GM10266 (cell line): ENCODE data around the gene PPP5C.
"Not testable (repeated sequence)": the region's sequence is repeated elsewhere in the genome, so short reads cannot be mapped to it uniquely, and the experiment has no call there.

Experiments
- DNase-seq: peaks from one replicate; pipeline ENCODE4 v3.0.0; 2012; ENCODE audit errors: extremely low spot score
- TF ChIP-seq, protein P1 (sequence below): IDR thresholded peaks from 2 replicates; pipeline ENCODE4 v1.5.1; 2012; ENCODE audit warnings: mild to moderate bottlenecking, low read depth; ENCODE audit not compliant: control insufficient read depth, insufficient read depth; ENCODE audit errors: missing control alignments

PPP5C gene

DNA sequence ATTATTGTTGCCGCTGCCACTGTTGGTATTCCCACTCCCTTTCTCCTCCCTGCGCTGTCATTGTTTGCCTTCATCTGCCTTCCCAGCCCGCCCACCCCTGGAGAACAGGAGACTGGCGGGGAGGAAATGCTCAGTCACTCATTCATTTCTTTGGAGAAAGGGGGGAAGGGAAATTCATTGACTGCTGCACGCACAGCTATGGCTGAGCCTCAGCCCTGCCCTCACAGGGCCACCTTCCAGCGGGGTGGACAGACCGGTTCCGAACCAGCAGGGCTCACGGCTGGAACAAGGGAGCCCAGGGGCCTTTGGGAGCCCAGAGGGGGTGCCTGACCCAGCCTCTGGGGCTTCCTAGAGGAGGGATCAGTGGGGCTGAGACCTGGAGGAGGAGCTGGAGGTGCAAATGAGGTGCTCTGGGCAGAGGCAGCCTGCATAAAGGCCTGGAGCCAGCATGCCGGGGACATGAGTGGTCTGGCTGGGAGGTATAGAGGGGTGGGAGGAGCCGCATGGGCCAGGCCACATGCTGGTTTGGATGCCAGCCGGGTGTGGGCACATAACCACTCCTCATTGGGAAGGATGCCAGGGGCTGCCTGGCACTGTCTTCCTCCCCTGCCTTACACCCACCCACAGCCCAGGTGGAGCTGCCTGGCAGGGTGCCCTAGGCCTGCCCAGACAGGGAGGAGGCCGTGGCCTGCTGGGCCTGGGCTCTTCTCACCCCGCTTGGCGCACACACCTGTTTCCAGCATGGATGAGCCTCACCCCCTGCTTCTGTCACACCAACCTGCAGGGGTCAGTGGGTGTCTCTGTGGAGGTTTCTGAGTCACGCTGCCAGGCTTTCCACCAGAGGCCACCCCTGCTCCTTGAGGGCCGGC lies 26.8 kb downstream of the PPP5C start:
- no peak for DNase-seq
- TF ChIP-seq, protein P1, sequence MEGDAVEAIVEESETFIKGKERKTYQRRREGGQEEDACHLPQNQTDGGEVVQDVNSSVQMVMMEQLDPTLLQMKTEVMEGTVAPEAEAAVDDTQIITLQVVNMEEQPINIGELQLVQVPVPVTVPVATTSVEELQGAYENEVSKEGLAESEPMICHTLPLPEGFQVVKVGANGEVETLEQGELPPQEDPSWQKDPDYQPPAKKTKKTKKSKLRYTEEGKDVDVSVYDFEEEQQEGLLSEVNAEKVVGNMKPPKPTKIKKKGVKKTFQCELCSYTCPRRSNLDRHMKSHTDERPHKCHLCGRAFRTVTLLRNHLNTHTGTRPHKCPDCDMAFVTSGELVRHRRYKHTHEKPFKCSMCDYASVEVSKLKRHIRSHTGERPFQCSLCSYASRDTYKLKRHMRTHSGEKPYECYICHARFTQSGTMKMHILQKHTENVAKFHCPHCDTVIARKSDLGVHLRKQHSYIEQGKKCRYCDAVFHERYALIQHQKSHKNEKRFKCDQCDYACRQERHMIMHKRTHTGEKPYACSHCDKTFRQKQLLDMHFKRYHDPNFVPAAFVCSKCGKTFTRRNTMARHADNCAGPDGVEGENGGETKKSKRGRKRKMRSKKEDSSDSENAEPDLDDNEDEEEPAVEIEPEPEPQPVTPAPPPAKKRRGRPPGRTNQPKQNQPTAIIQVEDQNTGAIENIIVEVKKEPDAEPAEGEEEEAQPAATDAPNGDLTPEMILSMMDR, result no peak

DNA sequence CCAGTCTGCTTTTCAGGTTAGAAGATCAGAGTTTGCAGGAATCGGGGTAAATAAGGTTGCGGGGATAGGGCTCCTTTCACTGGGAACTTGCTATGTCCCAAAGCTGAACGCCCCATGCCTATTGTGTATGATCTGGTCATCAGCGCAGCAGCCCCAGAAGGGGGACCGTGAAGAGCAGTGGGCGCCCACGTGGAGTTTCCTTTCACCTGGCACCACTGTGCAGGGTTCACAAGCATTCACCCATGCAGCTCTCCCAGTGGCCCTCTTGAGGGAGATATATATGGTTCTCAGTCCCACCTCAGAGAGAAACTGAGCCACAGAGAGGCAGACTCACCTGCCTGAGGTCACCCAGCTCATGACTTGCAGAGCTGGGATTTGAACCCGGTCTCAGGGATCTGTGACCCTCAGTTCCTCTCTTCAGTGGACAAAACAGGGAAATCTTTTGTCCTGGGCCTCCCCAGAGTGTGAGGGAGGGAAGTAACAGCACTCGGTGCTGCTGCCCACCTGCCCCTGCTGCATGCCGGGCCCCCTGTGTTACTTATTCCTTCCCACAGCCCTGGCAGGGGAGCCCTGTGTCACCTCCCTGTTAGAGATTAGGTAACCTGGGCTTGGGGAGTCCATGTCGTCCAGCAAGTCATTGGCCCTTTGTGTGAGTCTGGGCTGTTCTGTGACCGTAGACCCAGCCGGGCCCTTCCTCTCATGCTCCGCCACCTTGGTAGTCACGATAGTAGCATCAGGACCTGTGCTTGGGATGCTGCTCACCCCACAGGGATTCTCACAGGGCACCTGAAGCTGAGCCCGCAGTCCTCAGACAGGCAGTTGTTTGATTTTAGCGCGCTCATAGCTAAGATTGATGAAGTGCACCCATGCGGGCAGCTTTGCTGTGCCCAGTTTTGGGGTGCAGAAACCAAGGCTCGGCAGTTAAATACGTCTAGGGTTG lies 27.9 kb downstream of the PPP5C start:
- TF ChIP-seq, protein P1, result no peak
- no peak for DNase-seq

DNA sequence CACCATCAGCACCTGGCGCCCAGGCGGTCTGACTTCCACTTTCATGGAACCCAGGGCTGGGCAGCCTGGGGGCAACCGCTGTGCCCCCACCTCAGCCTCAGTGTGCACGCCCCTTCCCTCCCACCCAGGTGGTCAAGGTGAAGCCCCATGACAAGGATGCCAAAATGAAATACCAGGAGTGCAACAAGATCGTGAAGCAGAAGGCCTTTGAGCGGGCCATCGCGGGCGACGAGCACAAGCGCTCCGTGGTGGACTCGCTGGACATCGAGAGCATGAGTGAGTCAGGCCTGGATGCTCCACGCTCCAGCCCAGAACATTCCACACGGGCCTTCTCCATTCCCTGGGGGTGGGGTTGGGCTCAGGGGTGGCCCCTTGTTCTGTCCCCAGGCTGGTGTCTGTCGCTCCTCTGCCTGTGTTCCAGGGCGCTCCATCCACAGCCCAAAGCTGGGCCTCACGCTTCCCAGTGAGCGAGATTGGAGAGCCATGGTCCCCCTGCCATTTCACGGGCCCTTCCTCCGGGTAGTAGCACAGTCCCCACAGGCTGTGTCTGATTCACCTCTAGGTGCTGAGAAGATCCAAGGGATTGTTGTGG lies 28.7 kb downstream of the PPP5C start:
- DNase-seq, result not testable (repeated sequence)

DNA sequence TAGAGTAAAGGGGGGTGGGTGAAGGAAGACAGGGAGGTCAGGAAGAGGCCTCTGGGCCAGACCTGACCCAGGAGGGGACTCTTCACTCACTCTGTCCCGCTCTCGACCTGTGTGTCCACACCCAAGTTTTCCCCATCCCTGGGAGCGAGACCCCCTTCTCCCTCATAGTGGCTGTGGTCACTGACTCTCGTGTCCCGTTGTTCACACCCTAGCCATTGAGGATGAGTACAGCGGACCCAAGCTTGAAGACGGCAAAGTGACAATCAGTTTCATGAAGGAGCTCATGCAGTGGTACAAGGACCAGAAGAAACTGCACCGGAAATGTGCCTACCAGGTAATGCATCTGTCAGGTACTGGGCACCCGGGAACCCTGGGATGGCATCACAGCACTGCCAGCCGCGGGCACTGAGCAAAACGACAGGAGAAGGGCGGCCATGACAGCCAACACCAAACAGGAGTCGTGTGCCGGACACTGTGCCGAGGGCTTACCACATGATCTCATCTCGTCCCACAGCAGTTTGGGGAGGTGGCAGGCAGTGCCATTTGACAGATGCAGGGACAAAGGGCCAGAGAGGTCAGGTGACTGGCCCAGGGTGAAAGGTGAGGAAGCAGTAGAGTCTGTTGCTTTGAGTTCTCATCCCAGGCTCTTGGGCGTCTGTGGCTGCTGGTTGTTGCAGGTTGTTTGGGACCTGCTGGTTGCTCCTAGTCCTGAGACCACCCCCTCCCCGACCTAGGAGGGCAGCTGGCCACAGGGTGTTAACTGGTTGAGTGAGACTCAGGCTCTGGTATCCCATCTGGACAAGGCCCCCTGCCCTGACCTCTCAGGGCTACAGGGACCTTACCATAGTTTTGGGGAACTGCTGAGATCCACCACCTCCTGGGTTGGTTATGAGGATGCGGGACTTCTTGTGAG lies 29.6 kb downstream of the PPP5C start:
- TF ChIP-seq, protein P1, result no peak
- no peak for DNase-seq

DNA sequence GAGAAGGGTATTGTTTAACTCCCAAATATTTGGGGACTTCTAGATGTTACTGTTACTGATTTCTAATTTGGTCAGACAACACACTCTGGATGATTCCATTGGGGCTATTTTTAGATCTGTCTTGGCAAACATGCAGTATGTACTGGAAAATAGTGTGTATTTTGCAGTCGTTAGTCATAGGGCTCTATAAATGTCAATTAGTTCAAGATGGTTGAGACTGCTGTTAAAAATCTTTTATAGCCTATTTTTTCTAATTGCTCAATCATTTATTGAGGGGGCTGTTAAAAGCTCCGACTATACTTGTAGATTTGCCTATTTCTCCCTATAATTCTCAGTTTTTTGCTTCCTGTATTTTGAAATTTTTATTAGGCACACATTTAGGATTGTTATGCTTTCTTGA lies 31.4 kb downstream of the PPP5C start:
- DNase-seq, result no peak
- TF ChIP-seq, protein P1, result no peak

DNA sequence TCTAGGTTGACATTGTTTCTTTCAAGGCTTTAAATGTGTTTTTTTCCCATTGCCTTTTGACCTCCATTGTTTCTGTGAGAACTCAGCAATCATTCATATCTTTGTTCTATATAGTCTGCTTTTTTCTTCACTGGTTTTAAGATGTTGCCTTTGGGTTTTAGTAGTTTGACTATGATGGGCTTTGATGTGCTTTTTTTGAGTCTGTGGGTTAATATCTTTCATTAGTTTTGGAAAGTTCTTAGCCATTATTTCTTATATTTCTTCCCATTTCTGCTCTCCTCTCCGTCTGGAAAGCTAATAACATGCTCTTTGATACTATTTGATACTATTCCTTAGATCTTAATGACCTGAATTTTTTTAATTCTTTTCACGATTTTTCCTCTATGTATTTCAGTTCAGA lies 33.8 kb downstream of the PPP5C start:
- DNase-seq, result no peak
- TF ChIP-seq, protein P1, result no peak
